Gastrocnemius medialis (tissue), 4 donors: ENCODE measurements around the gene ZNF124. TPM values are rescaled to one million over a fixed set of nuclear protein-coding genes. Genes with fewer than 3 reads are reported as not detected.

Experiments used
- ATAC-seq, 2 donors: fragments of 150-250 bp; one replicate each; pipeline ENCODE4 v1.9.1; 2016
- DNase-seq, 2 donors: peaks; one replicate each; pipeline ENCODE4 v3.0.0-alpha.2; 2019
- H3K27ac ChIP-seq, 4 donors: fragments of 200-600 bp; sonication (generic); 1 replicate in 1 of 4; 2 replicates in 3 of 4; pipeline ENCODE4 v1.5.1; 2016 to 2018; ENCODE audit warnings: mild to moderate bottlenecking in 2 of 4, moderate library complexity in 1 of 4
- H3K27me3 ChIP-seq, 3 donors: fragments of 200-600 bp; sonication (generic) in 2 of 3; 1 replicate in 1 of 3; 2 replicates in 2 of 3; pipeline versions ENCODE4 v1.5.1 to v1.6.0; 2016 to 2019; ENCODE audit warnings: mild to moderate bottlenecking in 1 of 3, moderate library complexity in 1 of 3
- H3K36me3 ChIP-seq, 2 donors: fragments of 200-600 bp; sonication (generic) in 1 of 2; one replicate each; pipeline ENCODE4 v1.5.1; 2017 to 2018
- H3K4me1 ChIP-seq, 2 donors: fragments of 200-600 bp; sonication (generic) in 1 of 2; one replicate each; pipeline ENCODE4 v1.5.1; 2016 to 2017; ENCODE audit warnings: mild to moderate bottlenecking in 2 of 2
- H3K4me3 ChIP-seq, 4 donors: fragments of 200-600 bp; sonication (generic) in 3 of 4; 1 replicate in 1 of 4; 2 replicates in 3 of 4; pipeline ENCODE4 v1.5.1; 2016 to 2019; ENCODE audit warnings: mild to moderate bottlenecking in 2 of 4
- H3K9me3 ChIP-seq, 3 donors: fragments of 200-600 bp; sonication (generic) in 2 of 3; 1 replicate in 1 of 3; 2 replicates in 2 of 3; pipeline ENCODE4 v1.5.1; 2016 to 2019
- POLR2A ChIP-seq, 2 donors: fragments of 450-650 bp; IDR thresholded peaks; one replicate each; pipeline ENCODE4 v1.6.1; 2017; ENCODE audit warnings: antibody characterized with exemption in 2 of 2, mild to moderate bottlenecking in 2 of 2, moderate library complexity in 2 of 2
- in situ Hi-C, 4 donors: fragments of 200-750 bp; cut with MboI; loops; one replicate each; pipeline versions ENCODE4 v1.15.0 to v1.8.0; 2017; ENCODE audit warnings: low sequenced_read_pairs in 4 of 4
- intact Hi-C: fragments of 100-400 bp; cut with DNase I; formaldehyde crosslinking; loops from one replicate; pipeline ENCODE4 v1.15.1; 2023; ENCODE audit warnings: low total_unique reads
- microRNA-seq, 2 donors: library from miRNA; unstranded; fragments of <30 nt; microRNA quantifications; one replicate each; pipeline ENCODE4, GENCODE V29; 2016; ENCODE audit warnings: borderline replicate concordance in 2 of 2
- total RNA-seq, 4 donors: library from RNA; depleted of rRNA; stranded (reverse); fragments of >200 nt; gene quantifications; one replicate each; pipeline versions ENCODE4 v1.1.0 to v1.2.3, GENCODE V29; 2016
- TF ChIP-seq, protein P1 (sequence below), 5 experiments: fragments of 450-650 bp in 3 of 5; fragments of 200-600 bp in 2 of 5; sonication (generic) in 2 of 5; IDR thresholded peaks in 4 of 5; conservative IDR thresholded peaks in 1 of 5; 1 replicate in 4 of 5; 2 replicates in 1 of 5; pipeline ENCODE4 v1.5.1; 2016 to 2019; ENCODE audit warnings: antibody characterized with exemption in 5 of 5, mild to moderate bottlenecking in 3 of 5, moderate library complexity in 3 of 5

The ZNF124 gene
- total RNA-seq, 4 donors from 2014 or later: 5.4 to 10.3 (median 7.1) TPM

DNA sequence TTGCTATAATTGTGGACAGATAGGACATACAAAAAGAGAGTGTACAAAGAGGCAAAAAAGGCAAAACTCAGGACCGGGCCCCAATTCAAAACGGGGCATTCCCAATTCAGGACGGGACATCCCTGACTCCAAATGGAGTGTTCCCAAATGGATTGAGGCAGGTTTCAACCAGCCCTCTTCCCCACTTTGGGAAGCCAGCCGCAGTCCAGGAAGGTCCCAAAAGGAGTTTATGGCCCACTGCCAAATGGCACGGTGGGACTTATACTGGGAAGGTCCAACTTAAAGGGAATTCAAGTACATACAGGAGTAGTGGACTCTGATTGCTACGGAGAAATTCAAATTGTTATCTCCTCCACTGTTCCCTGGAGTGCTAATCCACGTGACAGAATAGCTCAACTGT lies 64.1 kb downstream of the ZNF124 start:
- TF ChIP-seq POLR2A (IDR thresholded peaks at IDR 0.05): no peak
- TF ChIP-seq, protein P1, sequence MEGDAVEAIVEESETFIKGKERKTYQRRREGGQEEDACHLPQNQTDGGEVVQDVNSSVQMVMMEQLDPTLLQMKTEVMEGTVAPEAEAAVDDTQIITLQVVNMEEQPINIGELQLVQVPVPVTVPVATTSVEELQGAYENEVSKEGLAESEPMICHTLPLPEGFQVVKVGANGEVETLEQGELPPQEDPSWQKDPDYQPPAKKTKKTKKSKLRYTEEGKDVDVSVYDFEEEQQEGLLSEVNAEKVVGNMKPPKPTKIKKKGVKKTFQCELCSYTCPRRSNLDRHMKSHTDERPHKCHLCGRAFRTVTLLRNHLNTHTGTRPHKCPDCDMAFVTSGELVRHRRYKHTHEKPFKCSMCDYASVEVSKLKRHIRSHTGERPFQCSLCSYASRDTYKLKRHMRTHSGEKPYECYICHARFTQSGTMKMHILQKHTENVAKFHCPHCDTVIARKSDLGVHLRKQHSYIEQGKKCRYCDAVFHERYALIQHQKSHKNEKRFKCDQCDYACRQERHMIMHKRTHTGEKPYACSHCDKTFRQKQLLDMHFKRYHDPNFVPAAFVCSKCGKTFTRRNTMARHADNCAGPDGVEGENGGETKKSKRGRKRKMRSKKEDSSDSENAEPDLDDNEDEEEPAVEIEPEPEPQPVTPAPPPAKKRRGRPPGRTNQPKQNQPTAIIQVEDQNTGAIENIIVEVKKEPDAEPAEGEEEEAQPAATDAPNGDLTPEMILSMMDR (IDR thresholded peaks at IDR 0.05 in 4 of 5, conservative IDR thresholded peaks at IDR 0.05 in 1 of 5): no peak
- Histone ChIP-seq H3K4me1 (peaks cover 19 to 24% of the 10 kb centered on the region in 2 donors), H3K27ac (no peak overlapping the region), H3K4me3 (no peak overlapping the region), H3K27me3 (no peaks in the 10 kb centered on the region), H3K9me3 (no peaks in the 10 kb centered on the region), H3K36me3 (peaks cover 0 to 2% of the 10 kb centered on the region in 2 donors)
- DNase-seq (no peak), ATAC-seq (no peak)
- in situ Hi-C loops (loop anchor here in 1 of 4 donors (10.0 kb wide), 1 partner anchor 173 kb away; the partner anchor contains the start of gene AHCTF1), intact Hi-C loops (loop anchor here (10.0 kb wide), 1 partner anchor 543 kb away; the partner anchor contains the start of genes CNST and TFB2M)

DNA sequence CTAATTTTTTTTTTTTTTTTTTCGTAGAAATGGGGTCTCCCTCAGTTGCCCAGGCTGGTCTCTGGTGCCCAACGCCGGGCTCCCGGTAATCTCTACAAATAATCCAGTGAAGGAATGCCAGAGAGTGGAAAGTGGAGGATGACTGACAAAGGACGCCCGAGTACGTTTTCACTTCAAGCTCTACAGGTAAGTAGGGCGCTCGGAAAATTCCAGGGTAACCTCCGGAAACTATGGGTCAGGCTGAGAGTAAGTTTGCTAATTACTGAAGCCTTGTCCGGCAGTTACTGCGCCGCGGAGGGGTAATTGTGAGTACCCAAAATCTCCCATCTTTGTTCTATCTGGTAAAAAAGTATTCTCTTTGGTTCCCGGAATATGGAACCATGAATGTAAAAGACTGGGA lies 65.9 kb downstream of the ZNF124 start:
- intact Hi-C loops: loop anchor here (2.0 to 10.0 kb wide), 2 partner anchors 105 to 541 kb away; partner anchors contain the start of genes CNST and TFB2M
- H3K9me3 ChIP-seq: peaks cover 0 to 2% (median 0%) of the 10 kb centered on the region in 3 donors
- no peak for ATAC-seq

More for the DNA sequence above, 65.9 kb downstream of the ZNF124 start:
- no peak for DNase-seq
- Histone ChIP-seq H3K4me1 (peaks cover 19 to 21% of the 10 kb centered on the region in 2 donors), H3K27me3 (no peaks in the 10 kb centered on the region), H3K4me3 (no peak overlapping the region), H3K27ac (no peak overlapping the region), H3K36me3 (peaks cover 6 to 19% of the 10 kb centered on the region in 2 donors)
- in situ Hi-C loops: loop anchor here in 1 of 4 donors (10.0 kb wide), 1 partner anchor 171 kb away; the partner anchor contains the start of gene AHCTF1
- TF ChIP-seq, protein P1 (IDR thresholded peaks at IDR 0.05 in 4 of 5, conservative IDR thresholded peaks at IDR 0.05 in 1 of 5): no peak
- TF ChIP-seq POLR2A (IDR thresholded peaks at IDR 0.05): no peak

Small RNA genes lying within 50 kb of the gene (microRNA-seq; reads per million reads assigned to microRNA genes)
- gene MIR3916: 0 reads per million in 2 donors

Other genes starting within 250 kb of the ZNF124 start
- 10 to 100 TPM; 21.7 to 28.5 (median 24.7) TPM for gene AHCTF1, start 240.1 kb downstream of the ZNF124 start, total RNA-seq
- gene ZNF695, start 164.0 kb downstream of the ZNF124 start, total RNA-seq: not detected
- gene ZNF670, start 93.2 kb downstream of the ZNF124 start, total RNA-seq: 1 to 10 TPM in 1 of 4 donors, under 1 TPM in 3; 0.49 to 1.3 (median 0.52) TPM
- 1 to 10 TPM; 1.3 to 7.3 (median 2.7) TPM for gene ZNF669, start 67.7 kb downstream of the ZNF124 start, total RNA-seq
- gene VN1R5, start 84.1 kb upstream of the ZNF124 start, total RNA-seq: not detected
- gene ZNF496, start 159.8 kb upstream of the ZNF124 start, total RNA-seq: 10 to 100 TPM; 34.2 to 47.4 (median 39.7) TPM
- gene NLRP3, start 244.2 kb upstream of the ZNF124 start, total RNA-seq: under 1 TPM; 0.29 to 0.56 (median 0.47) TPM